K562 (cell line): ENCODE data around the gene GABRB1. TPM values are rescaled to one million over a fixed set of nuclear protein-coding genes. Genes with fewer than 3 reads are reported as not detected.

Experiments used
- ATAC-seq: fragments of 200-7000 bp; cut with Tn5 transposase; 3 replicates; pipeline ENCODE4 v1.9.1; 2020; ENCODE audit warnings: moderate library complexity
- BruUV-seq: library from RNA; stranded (reverse); fragments of 400-500 nt; replicated peaks from 2 replicates; lab custom pipeline; 2021; lab: Mats Ljungman, UMichigan
- CTCF ChIA-PET: fragments of 300-600 bp; formaldehyde crosslinking; extraction: SDS; loops from one replicate; lab custom pipeline; 2021; ENCODE audit warnings: low intra/inter-chr PET ratio; lab: Yijun Ruan, JAX
- POLR2A ChIA-PET: fragments of 300-600, 350-650 bp; sonication (Branson Sonifier 250); formaldehyde crosslinking; extraction: SDS; loops from one replicate; lab custom pipeline; 2021; ENCODE audit warnings: antibody characterized with exemption, inconsistent platforms; lab: Yijun Ruan, JAX
- DNase-seq, 4 experiments: peaks; one replicate each; pipeline versions ENCODE4 v3.0.0 to v3.0.0-alpha.2; 2011 to 2018; ENCODE audit warnings: low spot score in 3 of 4, mixed read lengths in 3 of 4; ENCODE audit errors: extremely low read depth in 1 of 4
- FAIRE-seq: peaks from 2 replicates; lab custom pipeline; 2011; peaks lifted over from hg19 to GRCh38; lab: Jason Lieb, UNC
- H2AFZ ChIP-seq: 2 replicates; pipeline ENCODE4 v1.6.0; 2011; ENCODE audit warnings: low read depth, low read length, control low read depth, inconsistent platforms
- H3K27ac ChIP-seq: fragments of 200-600 bp; 3 replicates; pipeline ENCODE4 v1.8.0; 2011; ENCODE audit warnings: low read depth, mild to moderate bottlenecking, control low read depth, inconsistent platforms, low read length, moderate library complexity, mixed read lengths; ENCODE audit errors: extremely low read depth
- H3K27me3 ChIP-seq, 2 experiments: fragments of 300-600 bp in 1 of 2; 2 replicates in 1 of 2; 3 replicates in 1 of 2; pipeline versions ENCODE4 v1.6.0 to v1.8.0; 2011; ENCODE audit warnings: inconsistent platforms in 2 of 2, low read length in 2 of 2, mild to moderate bottlenecking in 1 of 2, mixed read lengths in 1 of 2, moderate library complexity in 1 of 2; ENCODE audit not compliant: control insufficient read depth in 2 of 2, insufficient read depth in 2 of 2
- H3K36me3 ChIP-seq: fragments of 300-600 bp; 3 replicates; pipeline ENCODE4 v1.8.0; 2011; ENCODE audit warnings: mild to moderate bottlenecking, low read length, inconsistent platforms; ENCODE audit not compliant: control insufficient read depth, insufficient read depth
- H3K4me1 ChIP-seq, 2 experiments: fragments of 200-600 bp in 1 of 2; replicated peaks in 1 of 2; 2 replicates in 1 of 2; 3 replicates in 1 of 2; pipeline versions ENCODE4 v1.5.1 to v1.8.0; 2011; ENCODE audit warnings: inconsistent platforms in 2 of 2, low read length in 2 of 2, mild to moderate bottlenecking in 1 of 2, mixed read lengths in 1 of 2, moderate library complexity in 1 of 2; ENCODE audit not compliant: control insufficient read depth in 2 of 2, insufficient read depth in 2 of 2
- H3K4me2 ChIP-seq: 2 replicates; pipeline ENCODE4 v1.6.1; 2011; ENCODE audit warnings: low read length, control low read depth, inconsistent platforms, mixed read lengths; ENCODE audit not compliant: insufficient read depth
- H3K4me3 ChIP-seq: fragments of 200-600 bp; sonication (generic), shearing (Covaris generic); 2 replicates; pipeline ENCODE4 v1.5.1; 2016; ENCODE audit warnings: control low read depth, inconsistent platforms
- H3K79me2 ChIP-seq: fragments of 200-600 bp; 3 replicates; pipeline ENCODE4 v1.8.0; 2011; ENCODE audit warnings: low read length, inconsistent platforms; ENCODE audit not compliant: control insufficient read depth, insufficient read depth
- H3K9ac ChIP-seq, 2 experiments: 2 replicates each; pipeline versions ENCODE4 v1.6.0 to v1.6.1; 2011; ENCODE audit warnings: low read depth in 2 of 2, low read length in 2 of 2, control low read depth in 1 of 2, inconsistent platforms in 1 of 2, mild to moderate bottlenecking in 1 of 2, mixed read lengths in 1 of 2; ENCODE audit not compliant: insufficient read depth in 1 of 2
- H3K9me1 ChIP-seq: one replicate; pipeline ENCODE4 v1.6.0; 2011; ENCODE audit warnings: inconsistent platforms, mild to moderate bottlenecking, low read length, moderate library complexity; ENCODE audit not compliant: control insufficient read depth, insufficient read depth
- H3K9me3 ChIP-seq: replicated peaks from 2 replicates; pipeline ENCODE4 v1.5.1; 2011; ENCODE audit warnings: low read depth, low read length, inconsistent platforms; ENCODE audit not compliant: control insufficient read depth, insufficient read depth
- H4K20me1 ChIP-seq: replicated peaks from 2 replicates; pipeline ENCODE4 v1.6.1; 2011; ENCODE audit warnings: low read length, inconsistent platforms, mixed read lengths; ENCODE audit not compliant: control insufficient read depth, insufficient read depth
- ATF4 ChIP-seq: fragments of 450-650 bp; formaldehyde crosslinking; IDR thresholded peaks from 2 replicates; pipeline ENCODE4 v1.4.0; 2022; ENCODE audit warnings: mild to moderate bottlenecking, moderate library complexity
- CBX3 ChIP-seq, 2 experiments: IDR thresholded peaks; 1 replicate in 1 of 2; 2 replicates in 1 of 2; pipeline ENCODE4 v1.6.1; 2012; ENCODE audit warnings: inconsistent platforms in 2 of 2, low read length in 2 of 2, borderline replicate concordance in 1 of 2, control low read depth in 1 of 2
- E2F6 ChIP-seq, 2 experiments: IDR thresholded peaks; 2 replicates each; pipeline ENCODE4 v1.6.1; 2011; ENCODE audit warnings: borderline replicate concordance in 1 of 2, control low read depth in 1 of 2, low read depth in 1 of 2, low read length in 1 of 2, mild to moderate bottlenecking in 1 of 2, mixed read lengths in 1 of 2, moderate library complexity in 1 of 2; ENCODE audit not compliant: insufficient read depth in 1 of 2, insufficient read length in 1 of 2, poor library complexity in 1 of 2, severe bottlenecking in 1 of 2; ENCODE audit errors: extremely low read depth in 1 of 2
- ERF ChIP-seq: fragments of 450-650 bp; formaldehyde crosslinking; IDR thresholded peaks from 2 replicates; pipeline ENCODE4 v1.4.0; 2020; ENCODE audit warnings: mild to moderate bottlenecking, mixed read lengths
- HMG20B ChIP-seq: fragments of 250-450 bp; sonication (Bioruptor Pico); IDR thresholded peaks from 2 replicates; pipeline ENCODE4 v1.5.0; 2021; ENCODE audit warnings: mild to moderate bottlenecking
- KHSRP ChIP-seq: fragments of 450-650 bp; IDR thresholded peaks from 2 replicates; pipeline ENCODE4 v1.6.1; 2017
- MAZ ChIP-seq, 2 experiments: fragments of 450-650 bp in 1 of 2; sonication (generic) in 1 of 2; formaldehyde crosslinking; IDR thresholded peaks in 1 of 2; conservative IDR thresholded peaks in 1 of 2; 2 replicates each; pipeline versions ENCODE4 v1.4.0 to v1.5.0; 2020; ENCODE audit warnings: mild to moderate bottlenecking in 1 of 2, missing genetic modification reagents in 1 of 2
- NRF1 ChIP-seq, 2 experiments: fragments of 450-650 bp; IDR thresholded peaks in 1 of 2; conservative IDR thresholded peaks in 1 of 2; 2 replicates each; pipeline ENCODE4 v1.6.1; 2014; ENCODE audit warnings: mild to moderate bottlenecking in 2 of 2
- RBBP5 ChIP-seq: fragments of 200-600 bp; sonication (generic); IDR thresholded peaks from 2 replicates; pipeline ENCODE4 v1.6.1; 2012; ENCODE audit warnings: borderline replicate concordance, mild to moderate bottlenecking, low read length, control low read depth, inconsistent platforms; ENCODE audit not compliant: insufficient read depth, poor library complexity, severe bottlenecking
- SRSF9 ChIP-seq: fragments of 200-400 bp; formaldehyde crosslinking; IDR thresholded peaks from 2 replicates; pipeline ENCODE4 v1.6.1; 2017; ENCODE audit warnings: low read depth, low read length, borderline replicate concordance
- TBL1XR1 ChIP-seq, 2 experiments: IDR thresholded peaks; 2 replicates each; pipeline ENCODE4 v1.6.1; 2012; ENCODE audit warnings: improper control_type of control experiment in 2 of 2, low read length in 2 of 2, mild to moderate bottlenecking in 1 of 2
- ZNF12 ChIP-seq: sonication (generic); formaldehyde crosslinking; IDR thresholded peaks from 2 replicates; pipeline ENCODE4 v1.4.0; 2020; ENCODE audit warnings: mild to moderate bottlenecking, missing genetic modification reagents
- ZNF217 ChIP-seq: sonication (generic); formaldehyde crosslinking; IDR thresholded peaks from 2 replicates; pipeline ENCODE4 v1.8.0; 2022; ENCODE audit warnings: mild to moderate bottlenecking, missing genetic modification reagents
- WGBS: fragments of 100-300 bp; shearing (Covaris generic); methylation state at CpG from one replicate; pipeline ENCODE4 v1.1.6; 2016; ENCODE audit warnings: low coverage, mixed read lengths; ENCODE audit not compliant: insufficient coverage; ENCODE audit errors: missing lambda C conversion rate; 5-methylcytosine and 5-hydroxymethylcytosine counted together
- in situ Hi-C: fragments of 300-500 bp; cut with MboI; formaldehyde crosslinking; loops from 4 replicates; pipeline ENCODE4 v1.15.0; 2018; ENCODE audit warnings: inconsistent platforms, mixed read lengths
- intact Hi-C: fragments of 100-400 bp; cut with micrococcal nuclease; formaldehyde crosslinking; loops from 2 replicates; pipeline ENCODE4 v1.14.2; 2022
- polyA plus RNA-seq, 8 experiments: library from polyadenylated mRNA; depleted of rRNA in 4 of 8; stranded (reverse) in 5 of 8; unstranded in 3 of 8; fragments of >200 nt; fragmentation: Nextera tagmentation in 2 of 8; fragmentation: Illumina TruSeq in 1 of 8; extraction: Ambion mirVana in 2 of 8; extraction: Trizol in 1 of 8; gene quantifications; 2 replicates each; pipeline versions ENCODE4 v1.2.1 to v1.2.3, GENCODE V29; 2011 to 2014; ENCODE audit warnings: inconsistent platforms in 1 of 8, missing spikeins in 1 of 8
- total RNA-seq, 7 experiments: library from RNA; depleted of rRNA in 6 of 7; stranded (reverse); fragments of >200 nt in 6 of 7; fragmentation: Illumina TruSeq in 2 of 7; extraction: Trizol in 2 of 7; gene quantifications; 2 replicates each; pipeline versions ENCODE4 v1.2.1 to v1.2.3, GENCODE V29; 2011 to 2021; ENCODE audit warnings: low replicate concordance in 1 of 7

Gene GABRB1
- total and polyA plus RNA-seq, 9 of the 15 experiments (the other 6 are each of a cell fraction or from before 2014, with no cell fraction given): not detected

GRCh38 chr4:47084795-47085194 lies 53.4 kb downstream of the GABRB1 start:
- POLR2A ChIA-PET: no interaction called here
- Histone ChIP-seq H3K9ac (no peak overlapping the region), H3K4me1 (no peaks in the 10 kb centered on the region), H3K27ac (no peak overlapping the region), H3K4me3 (no peak overlapping the region), H4K20me1 (no peaks in the 10 kb centered on the region), H3K9me1 (no peaks in the 10 kb centered on the region), H3K27me3 (no peaks in the 10 kb centered on the region)
- BruUV-seq: no TSS peak
- CTCF ChIA-PET: no interaction called here
- ATAC-seq: no peak
- no peak for TF ChIP-seq HMG20B (CRISPR knock-in tag)
- TF ChIP-seq, all 486 proteins: peak for 0
- Histone ChIP-seq H3K79me2 (no peaks in the 10 kb centered on the region), H3K4me2 (no peak overlapping the region), H3K9me3 (no peaks in the 10 kb centered on the region), H2AFZ (no peak overlapping the region), H3K36me3 (no peaks in the 10 kb centered on the region)
- intact Hi-C loops (no loop called here), in situ Hi-C loops (no loop called here)
- DNase-seq: no peak
- FAIRE-seq: no peak

GRCh38 chr4:47088298-47088697 lies 56.9 kb downstream of the GABRB1 start:
- ChIA-PET CTCF (no interaction called here), POLR2A (no interaction called here)
- no TSS peak for BruUV-seq
- H3K36me3 ChIP-seq: no peaks in the 10 kb centered on the region
- H3K9me1 ChIP-seq: no peaks in the 10 kb centered on the region
- H3K27ac ChIP-seq: no peak overlapping the region
- FAIRE-seq (no peak), DNase-seq (no peak), ATAC-seq (no peak)
- H3K79me2 ChIP-seq: no peaks in the 10 kb centered on the region
- no peaks in the 10 kb centered on the region for H3K9me3 ChIP-seq
- H3K4me3 ChIP-seq: no peak overlapping the region
- no peaks in the 10 kb centered on the region for H3K27me3 ChIP-seq
- WGBS: 0% methylated on average over 2 of the region's 2 CpGs
- H2AFZ ChIP-seq: no peak overlapping the region
- in situ Hi-C loops: no loop called here
- intact Hi-C loops: no loop called here
- no peak overlapping the region for H3K9ac ChIP-seq
- no peak overlapping the region for H3K4me2 ChIP-seq
- H3K4me1 ChIP-seq: no peaks in the 10 kb centered on the region
- H4K20me1 ChIP-seq: no peaks in the 10 kb centered on the region
- no peak for TF ChIP-seq SRSF9
- no peak for TF ChIP-seq ERF (CRISPR knock-in tag)
- TF ChIP-seq ATF4 (CRISPR knock-in tag): no peak
- no peak for TF ChIP-seq KHSRP
- TF ChIP-seq ZNF12 (CRISPR knock-in tag): no peak
- no peak for TF ChIP-seq NRF1 (conservative IDR thresholded peaks at IDR 0.05 in 1 of 2, IDR thresholded peaks at IDR 0.05 in 1 of 2)
- TF ChIP-seq MAZ (CRISPR knock-in tag; conservative IDR thresholded peaks at IDR 0.05 in 1 of 2, IDR thresholded peaks at IDR 0.05 in 1 of 2): no peak
- no peak for TF ChIP-seq TBL1XR1 (IDR thresholded peaks at IDR 0.05; ENCODE audit: low read length in 2 of 2)
- TF ChIP-seq RBBP5: no peak
- TF ChIP-seq E2F6 (IDR thresholded peaks at IDR 0.05; ENCODE audit: borderline replicate concordance in 1 of 2, extremely low read depth in 1 of 2, insufficient read depth in 1 of 2, insufficient read length in 1 of 2, low read depth in 1 of 2, low read length in 1 of 2, poor library complexity in 1 of 2, severe bottlenecking in 1 of 2): no peak
- TF ChIP-seq ZNF217 (CRISPR knock-in tag): no peak
- no peak for TF ChIP-seq CBX3 (IDR thresholded peaks at IDR 0.05; ENCODE audit: borderline replicate concordance in 1 of 2, low read length in 2 of 2)
